HepG2 (cell line): ENCODE results near the gene RBFOX1. TPM values are rescaled to one million over a fixed set of nuclear protein-coding genes. Genes with fewer than 3 reads are reported as not detected.

Source experiments
- ATAC-seq: fragments of 200-7000 bp; cut with Tn5 transposase; 3 replicates; pipeline ENCODE4 v1.9.1; 2020; ENCODE audit warnings: mild to moderate bottlenecking, moderate library complexity
- BruUV-seq: library from RNA; stranded (reverse); fragments of 400-500 nt; replicated peaks from 2 replicates; lab custom pipeline; 2021; lab: Mats Ljungman, UMichigan
- CTCF ChIA-PET: fragments of 300-600 bp; formaldehyde crosslinking; extraction: SDS; loops from one replicate; lab custom pipeline; 2021; ENCODE audit warnings: low total read pairs, inconsistent platforms, low intra/inter-chr PET ratio; lab: Yijun Ruan, JAX
- POLR2A ChIA-PET: fragments of 350-600 bp; sonication (Branson Sonifier 250); formaldehyde crosslinking; loops from one replicate; lab custom pipeline; 2020; ENCODE audit warnings: antibody characterized with exemption, inconsistent platforms; lab: Yijun Ruan, JAX
- DNase-seq: peaks from one replicate; pipeline ENCODE4 v3.0.0-alpha.2; 2015; ENCODE audit warnings: low spot score
- FAIRE-seq: peaks from 3 replicates; lab custom pipeline; 2011; peaks lifted over from hg19 to GRCh38; lab: Jason Lieb, UNC
- H2AFZ ChIP-seq: one replicate; pipeline ENCODE4 v1.6.1; 2011; ENCODE audit warnings: low read length, inconsistent platforms
- H3K27ac ChIP-seq: fragments of 300-600 bp; 3 replicates; pipeline ENCODE4 v1.8.0; 2011; ENCODE audit warnings: mixed run types, mild to moderate bottlenecking, mixed read lengths, low read length, inconsistent platforms; ENCODE audit not compliant: insufficient read depth; ENCODE audit errors: extremely low read length
- H3K27me3 ChIP-seq, 2 experiments: fragments of 200-600 bp in 1 of 2; 2 replicates in 1 of 2; 3 replicates in 1 of 2; pipeline versions ENCODE4 v1.6.0 to v1.8.0; 2011; ENCODE audit warnings: low read length in 2 of 2, mild to moderate bottlenecking in 2 of 2, moderate library complexity in 2 of 2, inconsistent platforms in 1 of 2; ENCODE audit not compliant: insufficient read depth in 2 of 2, control insufficient read depth in 1 of 2
- H3K36me3 ChIP-seq, 2 experiments: fragments of 200-600 bp in 1 of 2; replicated peaks in 1 of 2; 2 replicates in 1 of 2; 3 replicates in 1 of 2; pipeline versions ENCODE4 v1.5.1 to v1.8.0; 2011; ENCODE audit warnings: low read length in 2 of 2, inconsistent platforms in 1 of 2; ENCODE audit not compliant: insufficient read depth in 2 of 2, control insufficient read depth in 1 of 2
- H3K4me1 ChIP-seq: 2 replicates; pipeline ENCODE4 v1.5.1; 2012; ENCODE audit warnings: low read length, inconsistent platforms; ENCODE audit not compliant: insufficient read depth
- H3K4me2 ChIP-seq: 2 replicates; pipeline ENCODE4 v1.6.0; 2011; ENCODE audit warnings: low read depth, low read length, inconsistent platforms
- H3K4me3 ChIP-seq, 3 experiments: fragments of 200-600 bp in 1 of 3; sonication (generic), shearing (Covaris generic) in 1 of 3; replicated peaks in 1 of 3; 2 replicates each; pipeline ENCODE4 v1.5.1; 2011 to 2016; ENCODE audit warnings: low read length in 3 of 3, inconsistent platforms in 2 of 3, low read depth in 2 of 3, mild to moderate bottlenecking in 2 of 3, control low read depth in 1 of 3, mixed read lengths in 1 of 3; ENCODE audit not compliant: insufficient read depth in 1 of 3
- H3K79me2 ChIP-seq: one replicate; pipeline ENCODE4 v1.6.1; 2011; ENCODE audit warnings: low read length, inconsistent platforms; ENCODE audit not compliant: insufficient read depth
- H3K9ac ChIP-seq: 2 replicates; pipeline ENCODE4 v1.6.0; 2011; ENCODE audit warnings: mild to moderate bottlenecking, low read depth, low read length, inconsistent platforms; ENCODE audit not compliant: insufficient read depth
- H3K9me3 ChIP-seq: 2 replicates; pipeline ENCODE4 v1.5.1; 2012; ENCODE audit warnings: mild to moderate bottlenecking, low read length
- H4K20me1 ChIP-seq: 2 replicates; pipeline ENCODE4 v1.6.0; 2011; ENCODE audit warnings: inconsistent platforms, mild to moderate bottlenecking, low read length, moderate library complexity; ENCODE audit not compliant: insufficient read depth
- FLYWCH1 ChIP-seq: sonication (generic); formaldehyde crosslinking; IDR thresholded peaks from 2 replicates; pipeline ENCODE4 v1.8.1; 2023; ENCODE audit warnings: mild to moderate bottlenecking, missing genetic modification reagents
- HHEX ChIP-seq: IDR thresholded peaks from 2 replicates; pipeline ENCODE4 v1.6.1; 2016; ENCODE audit warnings: control low read depth
- POLR2AphosphoS2 ChIP-seq: IDR thresholded peaks from 2 replicates; pipeline ENCODE4 v1.6.1; 2011; ENCODE audit warnings: low read depth, low read length, improper control_type of control experiment
- RFXAP ChIP-seq: sonication (generic); formaldehyde crosslinking; IDR thresholded peaks from 2 replicates; pipeline ENCODE4 v1.4.0; 2020; ENCODE audit warnings: missing genetic modification reagents, borderline replicate concordance
- ZNF256 ChIP-seq: sonication (generic); formaldehyde crosslinking; conservative IDR thresholded peaks from 2 replicates; pipeline ENCODE4 v1.4.0; 2020; ENCODE audit warnings: missing genetic modification reagents
- ZNF83 ChIP-seq: sonication (generic); formaldehyde crosslinking; IDR thresholded peaks from 2 replicates; pipeline ENCODE4 v1.4.0; 2020; ENCODE audit warnings: missing genetic modification reagents, mild to moderate bottlenecking, borderline replicate concordance
- ZNF850 ChIP-seq: sonication (generic); formaldehyde crosslinking; conservative IDR thresholded peaks from 2 replicates; pipeline ENCODE4 v1.9.0; 2021; ENCODE audit warnings: mild to moderate bottlenecking, missing genetic modification reagents
- ZNF891 ChIP-seq: sonication (generic); formaldehyde crosslinking; IDR thresholded peaks from 2 replicates; pipeline ENCODE4 v1.5.0; 2020; ENCODE audit warnings: mild to moderate bottlenecking, missing genetic modification reagents
- WGBS: methylation state at CpG from one replicate; pipeline ENCODE4 v1.1.6; 2017; ENCODE audit warnings: low lambda C conversion rate; 5-methylcytosine and 5-hydroxymethylcytosine counted together
- in situ Hi-C: cut with HindIII; loops from 2 replicates; pipeline ENCODE4 v1.10.0; 2017; ENCODE audit warnings: low pct_unique_long_range_greater_than_20kb; ENCODE audit not compliant: extremely low pct_ligation_motif_present
- intact Hi-C: fragments of 100-400 bp; cut with micrococcal nuclease; formaldehyde crosslinking; loops from one replicate; pipeline ENCODE4 v1.10.0; 2022; ENCODE audit not compliant: unreplicated experiment
- polyA plus RNA-seq, 8 experiments: library from polyadenylated mRNA; depleted of rRNA in 3 of 8; stranded (reverse) in 7 of 8; unstranded in 1 of 8; fragments of >200 nt; fragmentation: Illumina TruSeq in 4 of 8; extraction: Trizol in 4 of 8; gene quantifications; 2 replicates each; pipeline versions ENCODE4 v1.2.1 to v1.2.3, GENCODE V29; 2011 to 2016; ENCODE audit warnings: low read depth in 4 of 8, missing spikeins in 1 of 8, mixed read lengths in 1 of 8; ENCODE audit not compliant: insufficient read depth in 1 of 8
- total RNA-seq, 5 experiments: library from RNA; depleted of rRNA; stranded (reverse); fragments of >200 nt; fragmentation: Illumina TruSeq; extraction: Trizol; gene quantifications; 2 replicates each; pipeline ENCODE4 v1.2.3, GENCODE V29; 2016; ENCODE audit warnings: low read depth in 1 of 5
- TF ChIP-seq, protein P1 (sequence below): sonication (generic); formaldehyde crosslinking; IDR thresholded peaks from 2 replicates; pipeline ENCODE4 v1.4.0; 2020; ENCODE audit warnings: missing genetic modification reagents
- TF ChIP-seq, protein P2 (sequence below): IDR thresholded peaks from 2 replicates; pipeline ENCODE4 v1.6.1; 2016; ENCODE audit warnings: missing compliant biosample characterization, missing genetic modification reagents, borderline replicate concordance

RBFOX1 gene
- total and polyA plus RNA-seq, 2 of the 13 experiments (the other 11 are each of a cell fraction or from before 2014, with no cell fraction given) = not detected

DNA sequence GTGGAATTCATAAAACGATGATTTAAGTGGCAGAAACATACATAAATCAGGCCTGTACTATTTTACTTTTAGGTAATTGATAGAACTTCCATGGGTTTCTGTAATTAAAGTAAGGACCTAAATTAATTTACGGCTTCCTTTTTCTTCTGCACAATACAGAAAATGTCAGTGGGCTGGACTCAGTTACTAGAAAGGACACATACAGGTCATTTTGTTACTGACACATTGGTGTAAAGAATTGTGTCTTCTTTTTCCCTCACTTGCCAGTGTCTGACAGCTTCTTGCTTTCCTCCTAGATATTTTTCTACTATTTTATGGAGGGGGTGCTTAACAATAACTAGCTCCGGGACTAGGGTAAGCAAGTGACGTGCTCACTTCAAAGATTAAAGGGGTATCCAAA, 304.8 kb downstream of the RBFOX1 start:
- Histone ChIP-seq H3K27ac (no peak overlapping the region), H3K79me2 (no peaks in the 10 kb centered on the region), H3K27me3 (peaks cover 0 to 5% of the 10 kb centered on the region in 2 experiments; a peak in 1 of 5 replicates), H3K4me1 (no peaks in the 10 kb centered on the region), H3K4me3 (no peak overlapping the region), H3K9ac (no peak overlapping the region), H3K4me2 (no peak overlapping the region), H3K36me3 (no peaks in the 10 kb centered on the region), H3K9me3 (peaks cover 19% of the 10 kb centered on the region; the same call in 1 of the 2 replicates), H4K20me1 (no peaks in the 10 kb centered on the region), H2AFZ (no peak overlapping the region)
- in situ Hi-C loops (no loop called here), intact Hi-C loops (no loop called here)
- no TSS peak for BruUV-seq
- 3% methylated on average over 4 of the region's 4 CpGs for WGBS
- DNase-seq = no peak
- no peak for ATAC-seq
- TF ChIP-seq ZNF850 (CRISPR knock-in tag) (no peak), FLYWCH1 (no peak), ZNF83 (CRISPR knock-in tag) (no peak), ZNF891 (no peak), ZNF256 (CRISPR knock-in tag) (no peak), HHEX (CRISPR knock-in tag) (no peak), RFXAP (no peak), POLR2AphosphoS2 (no peak)
- TF ChIP-seq, protein P1, sequence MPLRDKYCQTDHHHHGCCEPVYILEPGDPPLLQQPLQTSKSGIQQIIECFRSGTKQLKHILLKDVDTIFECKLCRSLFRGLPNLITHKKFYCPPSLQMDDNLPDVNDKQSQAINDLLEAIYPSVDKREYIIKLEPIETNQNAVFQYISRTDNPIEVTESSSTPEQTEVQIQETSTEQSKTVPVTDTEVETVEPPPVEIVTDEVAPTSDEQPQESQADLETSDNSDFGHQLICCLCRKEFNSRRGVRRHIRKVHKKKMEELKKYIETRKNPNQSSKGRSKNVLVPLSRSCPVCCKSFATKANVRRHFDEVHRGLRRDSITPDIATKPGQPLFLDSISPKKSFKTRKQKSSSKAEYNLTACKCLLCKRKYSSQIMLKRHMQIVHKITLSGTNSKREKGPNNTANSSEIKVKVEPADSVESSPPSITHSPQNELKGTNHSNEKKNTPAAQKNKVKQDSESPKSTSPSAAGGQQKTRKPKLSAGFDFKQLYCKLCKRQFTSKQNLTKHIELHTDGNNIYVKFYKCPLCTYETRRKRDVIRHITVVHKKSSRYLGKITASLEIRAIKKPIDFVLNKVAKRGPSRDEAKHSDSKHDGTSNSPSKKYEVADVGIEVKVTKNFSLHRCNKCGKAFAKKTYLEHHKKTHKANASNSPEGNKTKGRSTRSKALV (CRISPR knock-in tag) = no peak
- TF ChIP-seq, protein P2, sequence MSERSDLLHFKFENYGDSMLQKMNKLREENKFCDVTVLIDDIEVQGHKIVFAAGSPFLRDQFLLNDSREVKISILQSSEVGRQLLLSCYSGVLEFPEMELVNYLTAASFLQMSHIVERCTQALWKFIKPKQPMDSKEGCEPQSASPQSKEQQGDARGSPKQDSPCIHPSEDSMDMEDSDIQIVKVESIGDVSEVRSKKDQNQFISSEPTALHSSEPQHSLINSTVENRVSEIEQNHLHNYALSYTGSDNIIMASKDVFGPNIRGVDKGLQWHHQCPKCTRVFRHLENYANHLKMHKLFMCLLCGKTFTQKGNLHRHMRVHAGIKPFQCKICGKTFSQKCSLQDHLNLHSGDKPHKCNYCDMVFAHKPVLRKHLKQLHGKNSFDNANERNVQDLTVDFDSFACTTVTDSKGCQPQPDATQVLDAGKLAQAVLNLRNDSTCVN (CRISPR knock-in tag) = no peak
- no peak for FAIRE-seq
- ChIA-PET CTCF (no interaction called here), POLR2A (no interaction called here)
